B cell (primary cell): Measurements from ENCODE around the gene MEX3A. TPM values are rescaled to one million over a fixed set of nuclear protein-coding genes. Genes with fewer than 3 reads are reported as not detected.
A peak's percentile ranks its signal among the peaks of the same experiment; 100 is the strongest.

Experiments used
- ATAC-seq: fragments of 200-7000 bp; cut with Tn5 transposase; one replicate; pipeline ENCODE4 v1.10.0; 2021; ENCODE audit warnings: low read depth, mild to moderate bottlenecking, moderate number of reproducible peaks, moderate library complexity
- CTCF ChIA-PET: fragments of 350-600 bp; sonication (Branson Sonifier 250); formaldehyde crosslinking; loops from one replicate; lab custom pipeline; 2021; ENCODE audit warnings: antibody characterized with exemption, inconsistent platforms; lab: Charles Lee
- POLR2A ChIA-PET: fragments of 350-600 bp; sonication (Branson Sonifier 250); formaldehyde crosslinking; loops from one replicate; lab custom pipeline; 2021; ENCODE audit warnings: antibody characterized with exemption; lab: Charles Lee
- DNase-seq: peaks from one replicate; pipeline ENCODE4 v3.0.0; 2013
- H2AFZ ChIP-seq: 2 replicates; pipeline ENCODE4 v1.6.1; 2012; ENCODE audit warnings: mild to moderate bottlenecking, low read depth, low read length; ENCODE audit not compliant: insufficient read depth, poor library complexity, severe bottlenecking
- H3K27ac ChIP-seq, 2 donors: 1 replicate in 1 of 2; 2 replicates in 1 of 2; pipeline ENCODE4 v1.5.1; 2012 to 2013; ENCODE audit warnings: low read length in 2 of 2, mild to moderate bottlenecking in 2 of 2, moderate library complexity in 1 of 2
- H3K27me3 ChIP-seq, 4 experiments: fragments of 200-600 bp in 1 of 4; sonication (generic) in 1 of 4; replicated peaks in 1 of 4; 1 replicate in 2 of 4; 2 replicates in 2 of 4; pipeline versions ENCODE4 v1.6.1 to v1.7.0; 2013 to 2016; ENCODE audit warnings: low read length in 3 of 4, mild to moderate bottlenecking in 2 of 4, mixed read lengths in 1 of 4, moderate library complexity in 1 of 4; ENCODE audit not compliant: insufficient read depth in 4 of 4, control insufficient read depth in 3 of 4; ENCODE audit errors: control extremely low read depth in 1 of 4
- H3K36me3 ChIP-seq, 2 experiments: replicated peaks in 1 of 2; 1 replicate in 1 of 2; 2 replicates in 1 of 2; pipeline versions ENCODE4 v1.6.1 to v1.7.1; 2013; ENCODE audit warnings: low read length in 1 of 2; ENCODE audit not compliant: insufficient read depth in 2 of 2, control insufficient read depth in 1 of 2; ENCODE audit errors: control extremely low read depth in 1 of 2, extremely low read depth in 1 of 2
- H3K4me1 ChIP-seq, 2 donors: fragments of 200-600 bp in 1 of 2; sonication (generic) in 1 of 2; 1 replicate in 1 of 2; 2 replicates in 1 of 2; pipeline versions ENCODE4 v1.5.1 to v1.6.1; 2013 to 2017; ENCODE audit warnings: low read length in 2 of 2; ENCODE audit not compliant: control insufficient read depth in 2 of 2, insufficient read depth in 2 of 2
- H3K4me2 ChIP-seq: replicated peaks from 2 replicates; pipeline ENCODE3; 2012; ENCODE audit warnings: mild to moderate bottlenecking, low read depth, low read length; ENCODE audit not compliant: poor library complexity, severe bottlenecking
- H3K4me3 ChIP-seq, 5 experiments: fragments of 200-600 bp in 1 of 5; sonication (generic) in 1 of 5; 1 replicate in 3 of 5; 2 replicates in 2 of 5; pipeline versions ENCODE4 v1.5.1 to v1.7.0; 2011 to 2016; ENCODE audit warnings: low read length in 4 of 5, mild to moderate bottlenecking in 4 of 5, low read depth in 2 of 5, control low read depth in 1 of 5, moderate library complexity in 1 of 5; ENCODE audit not compliant: insufficient read depth in 1 of 5; ENCODE audit errors: control extremely low read depth in 1 of 5, extremely low read depth in 1 of 5
- H3K79me2 ChIP-seq: fragments of 200-600 bp; sonication (generic); one replicate; pipeline ENCODE4 v1.6.0; 2016; ENCODE audit warnings: low read length; ENCODE audit not compliant: control insufficient read depth, insufficient read depth
- H3K9ac ChIP-seq: fragments of 200-600 bp; sonication (generic); 2 replicates; pipeline ENCODE4 v1.6.1; 2017; ENCODE audit warnings: mild to moderate bottlenecking, low read length, moderate library complexity
- H3K9me3 ChIP-seq, 3 donors: one replicate each; pipeline versions ENCODE4 v1.6.1 to v1.7.1; 2013; ENCODE audit warnings: low read length in 2 of 3; ENCODE audit not compliant: control insufficient read depth in 2 of 3, insufficient read depth in 1 of 3; ENCODE audit errors: control extremely low read depth in 1 of 3
- H4K20me1 ChIP-seq: 2 replicates; pipeline ENCODE4 v1.6.0; 2012; ENCODE audit warnings: mild to moderate bottlenecking, low read length; ENCODE audit not compliant: insufficient read depth, control insufficient read depth, poor library complexity, severe bottlenecking
- H3K27ac Mint-ChIP-seq: one replicate; pipeline ENCODE4 v1.8.0; 2021; ENCODE audit warnings: mixed read lengths
- H3K27me3 Mint-ChIP-seq: one replicate; pipeline ENCODE4 v1.8.0; 2021; ENCODE audit warnings: mixed read lengths
- H3K4me1 Mint-ChIP-seq: one replicate; pipeline ENCODE4 v1.8.0; 2021; ENCODE audit warnings: mixed read lengths
- H3K4me3 Mint-ChIP-seq: one replicate; pipeline ENCODE4 v1.8.0; 2021; ENCODE audit warnings: mixed read lengths
- H3K9me3 Mint-ChIP-seq: one replicate; pipeline ENCODE4 v1.8.0; 2022; ENCODE audit warnings: mixed read lengths; ENCODE audit not compliant: insufficient read depth
- EZH2 ChIP-seq: IDR thresholded peaks from 2 replicates; pipeline ENCODE4 v1.6.1; 2012; ENCODE audit warnings: borderline replicate concordance, low read depth, mild to moderate bottlenecking, moderate library complexity, low read length; ENCODE audit not compliant: insufficient read depth, poor library complexity, severe bottlenecking
- WGBS: methylation state at CpG from one replicate; pipeline ENCODE4 v1.1.5; 2013; ENCODE audit warnings: missing lambda C conversion rate; ENCODE audit not compliant: insufficient coverage; 5-methylcytosine and 5-hydroxymethylcytosine counted together
- intact Hi-C: fragments of 100-400 bp; cut with micrococcal nuclease; formaldehyde crosslinking; loops from one replicate; pipeline ENCODE4 v1.10.0; 2022
- polyA minus RNA-seq: library from RNA; depleted of rRNA, polyadenylated mRNA; stranded (reverse); fragments of >200 nt; gene quantifications from 2 replicates; pipeline ENCODE4 v1.2.3, GENCODE V29; 2012
- polyA plus RNA-seq: library from polyadenylated mRNA; depleted of rRNA; stranded (reverse); fragments of >200 nt; gene quantifications from 2 replicates; pipeline ENCODE4 v1.2.3, GENCODE V29; 2012
- total RNA-seq, 2 donors: library from RNA; stranded (reverse); fragments of 120-200 nt in 1 of 2; gene quantifications; 1 replicate in 1 of 2; 2 replicates in 1 of 2; pipeline versions ENCODE4 v1.2.3 to v1.2.4, GENCODE V29; 2013 to 2022
- TF ChIP-seq, protein P1 (sequence below): fragments of 200-600 bp; IDR thresholded peaks from one replicate; pipeline ENCODE4 v1.8.0; 2022; ENCODE audit warnings: antibody characterized with exemption, mild to moderate bottlenecking

MEX3A gene, protein sequence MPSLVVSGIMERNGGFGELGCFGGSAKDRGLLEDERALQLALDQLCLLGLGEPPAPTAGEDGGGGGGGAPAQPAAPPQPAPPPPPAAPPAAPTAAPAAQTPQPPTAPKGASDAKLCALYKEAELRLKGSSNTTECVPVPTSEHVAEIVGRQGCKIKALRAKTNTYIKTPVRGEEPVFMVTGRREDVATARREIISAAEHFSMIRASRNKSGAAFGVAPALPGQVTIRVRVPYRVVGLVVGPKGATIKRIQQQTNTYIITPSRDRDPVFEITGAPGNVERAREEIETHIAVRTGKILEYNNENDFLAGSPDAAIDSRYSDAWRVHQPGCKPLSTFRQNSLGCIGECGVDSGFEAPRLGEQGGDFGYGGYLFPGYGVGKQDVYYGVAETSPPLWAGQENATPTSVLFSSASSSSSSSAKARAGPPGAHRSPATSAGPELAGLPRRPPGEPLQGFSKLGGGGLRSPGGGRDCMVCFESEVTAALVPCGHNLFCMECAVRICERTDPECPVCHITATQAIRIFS
- total RNA-seq (0.73 and 1.1 TPM in 2 replicates), polyA plus RNA-seq (0.22 and 0.27 TPM in 2 replicates), polyA minus RNA-seq (0.14 and 0.17 TPM in 2 replicates)
- 0.33 TPM for total RNA-seq (2013)

DNA sequence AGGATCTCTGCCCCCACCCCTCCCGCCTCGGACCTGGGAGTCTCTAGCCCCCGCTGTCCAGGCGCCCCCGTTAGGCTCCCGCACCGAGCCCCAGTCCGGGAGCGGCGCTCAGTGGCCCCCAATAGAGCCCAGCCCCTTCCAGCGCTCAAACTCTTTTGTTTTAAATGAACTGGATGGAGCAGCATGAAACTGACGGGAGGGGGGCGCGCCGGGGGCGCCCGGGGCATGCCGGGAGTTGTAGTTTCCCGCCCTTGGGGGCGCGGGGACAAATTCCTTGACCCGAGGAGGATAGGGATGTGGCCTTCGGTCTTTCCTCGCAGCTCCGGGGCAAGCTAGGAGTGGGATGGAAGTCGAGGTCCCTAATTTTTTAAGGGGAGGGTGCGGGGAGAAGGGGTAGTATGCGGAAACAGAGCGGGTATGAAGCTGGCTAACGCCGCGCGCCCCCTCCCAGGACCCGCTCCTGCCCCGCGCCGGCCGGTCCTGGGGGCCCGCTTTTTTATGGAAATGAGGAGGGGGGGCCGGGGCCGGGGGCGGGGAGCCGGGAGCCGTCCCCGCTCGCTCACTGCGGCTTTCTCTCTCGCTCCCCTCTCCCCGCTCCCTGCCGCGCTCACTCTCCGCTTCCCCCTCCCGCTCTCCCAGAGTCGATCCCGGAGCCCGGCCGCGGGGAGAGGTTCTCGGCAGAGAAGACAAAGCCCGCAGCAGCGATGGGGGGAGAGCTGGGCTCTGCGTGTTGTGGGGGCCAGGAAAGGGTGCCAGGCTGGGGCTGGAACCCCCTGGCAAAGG, at the start of gene MEX3A:
MEX3A (minus strand) TSS at position 157 of the 783 bp plus-strand sequence. CDS start 467 bp downstream, outside the sequence.
- H3K4me1 Mint-ChIP-seq, result peaks cover 22% of the 10 kb centered on the region
- peak within 1 kb of the TSS; percentile 80 for H3K9ac ChIP-seq
- peak; percentile 74 for DNase-seq
- intact Hi-C loops, result loop anchor here (1.0 to 2.0 kb wide), 4 partner anchors 28 to 256 kb away; partner anchors contain the start of genes CCT3, LAMTOR2 and TSACC
- TF ChIP-seq, protein P1, sequence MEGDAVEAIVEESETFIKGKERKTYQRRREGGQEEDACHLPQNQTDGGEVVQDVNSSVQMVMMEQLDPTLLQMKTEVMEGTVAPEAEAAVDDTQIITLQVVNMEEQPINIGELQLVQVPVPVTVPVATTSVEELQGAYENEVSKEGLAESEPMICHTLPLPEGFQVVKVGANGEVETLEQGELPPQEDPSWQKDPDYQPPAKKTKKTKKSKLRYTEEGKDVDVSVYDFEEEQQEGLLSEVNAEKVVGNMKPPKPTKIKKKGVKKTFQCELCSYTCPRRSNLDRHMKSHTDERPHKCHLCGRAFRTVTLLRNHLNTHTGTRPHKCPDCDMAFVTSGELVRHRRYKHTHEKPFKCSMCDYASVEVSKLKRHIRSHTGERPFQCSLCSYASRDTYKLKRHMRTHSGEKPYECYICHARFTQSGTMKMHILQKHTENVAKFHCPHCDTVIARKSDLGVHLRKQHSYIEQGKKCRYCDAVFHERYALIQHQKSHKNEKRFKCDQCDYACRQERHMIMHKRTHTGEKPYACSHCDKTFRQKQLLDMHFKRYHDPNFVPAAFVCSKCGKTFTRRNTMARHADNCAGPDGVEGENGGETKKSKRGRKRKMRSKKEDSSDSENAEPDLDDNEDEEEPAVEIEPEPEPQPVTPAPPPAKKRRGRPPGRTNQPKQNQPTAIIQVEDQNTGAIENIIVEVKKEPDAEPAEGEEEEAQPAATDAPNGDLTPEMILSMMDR, result no peak
- no peak for TF ChIP-seq EZH2
- no peaks in the 10 kb centered on the region for H3K79me2 ChIP-seq
- H3K4me3 Mint-ChIP-seq, result peak within 1 kb of the TSS; percentile 91
- H3K9me3 ChIP-seq, result no peaks in the 10 kb centered on the region
- no peaks in the 10 kb centered on the region for H3K36me3 ChIP-seq
- peak within 1 kb of the TSS; percentile 63 for H3K27ac Mint-ChIP-seq
- H3K27ac ChIP-seq, result peak within 1 kb of the TSS in 1 of 2 donors; percentile 26
- peak within 1 kb of the TSS; percentile 44 to 87 (median 81) for H3K4me3 ChIP-seq
- H3K9me3 Mint-ChIP-seq, result no peaks in the 10 kb centered on the region
- peaks cover 0 to 49% (median 21%) of the 10 kb centered on the region in 4 experiments for H3K27me3 ChIP-seq
- POLR2A ChIA-PET, result no interaction called here
- ATAC-seq, result peak; percentile 85
- WGBS, result under 1% methylated on average over 44 of the region's 62 CpGs
- CTCF ChIA-PET, result interaction anchor here (0.7 to 4.6 kb wide), 4 partner anchors 9 to 63 kb away, joined by 3 to 25 read pairs (median 7); no protein-coding TSS in a partner anchor
- peaks cover 12% of the 10 kb centered on the region for H3K27me3 Mint-ChIP-seq
- H2AFZ ChIP-seq, result peak within 1 kb of the TSS; percentile 90
- peak within 1 kb of the TSS; percentile 99 for H3K4me2 ChIP-seq
- H4K20me1 ChIP-seq, result no peaks in the 10 kb centered on the region
- H3K4me1 ChIP-seq, result peaks cover 11 to 18% of the 10 kb centered on the region in 2 donors
